GF-D8 (cell line): Measurements from ENCODE around the gene SOCS7.
"Not testable (repeated sequence)": the region's sequence is repeated elsewhere in the genome, so short reads cannot be mapped to it uniquely, and the experiment has no call there.

ENCODE experiments used
- DNase-seq: peaks from one replicate; lab custom pipeline; 2025; lab: John Stamatoyannopoulos, UW

Gene SOCS7

DNA sequence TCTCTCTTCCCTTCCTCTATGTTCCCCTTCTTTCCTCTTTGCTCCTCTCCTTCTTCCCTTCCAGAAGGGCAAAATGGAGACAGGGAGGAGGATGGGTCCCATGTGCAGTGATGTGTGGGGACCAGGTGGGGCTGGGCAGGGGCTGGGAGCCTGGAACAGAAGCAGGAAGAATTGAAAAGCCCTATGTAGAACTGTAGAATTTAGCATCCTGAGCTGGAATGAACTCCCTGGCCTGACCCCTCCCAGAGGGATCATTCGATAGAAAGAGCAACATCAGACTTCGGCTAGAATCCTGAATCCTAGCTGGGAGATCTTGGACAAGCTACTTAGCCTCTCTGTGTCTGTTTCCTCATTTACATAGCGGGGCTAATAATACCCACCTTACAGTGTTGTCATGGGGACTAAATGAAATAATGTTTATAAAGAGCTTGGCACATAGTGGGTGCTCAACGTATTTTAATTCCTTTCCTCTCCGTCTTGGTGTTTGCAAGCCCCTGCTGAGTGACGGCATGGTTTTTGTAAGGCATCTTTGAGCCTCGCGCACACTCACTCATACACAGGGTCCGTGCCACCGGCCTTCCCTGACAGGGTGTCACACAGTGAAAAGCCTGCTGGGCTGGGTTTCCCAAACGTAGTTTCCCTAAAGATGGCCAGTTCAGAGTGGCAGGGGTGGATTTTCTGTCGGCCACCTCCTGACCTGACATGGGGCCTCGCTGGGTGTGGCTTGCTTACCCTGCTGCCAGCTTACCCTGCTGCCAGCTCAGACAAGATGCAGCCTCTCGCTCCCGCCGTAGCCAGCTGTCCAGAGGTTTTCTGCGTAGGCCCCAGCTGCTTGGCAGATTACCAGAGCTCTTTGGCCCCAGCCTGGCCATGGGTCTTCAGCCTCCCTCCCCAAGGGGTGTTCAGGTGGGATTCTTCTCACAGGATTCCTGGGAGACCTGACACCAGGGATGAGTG is 70.5 kb downstream of the SOCS7 start:
- DNase-seq: no peak

DNA sequence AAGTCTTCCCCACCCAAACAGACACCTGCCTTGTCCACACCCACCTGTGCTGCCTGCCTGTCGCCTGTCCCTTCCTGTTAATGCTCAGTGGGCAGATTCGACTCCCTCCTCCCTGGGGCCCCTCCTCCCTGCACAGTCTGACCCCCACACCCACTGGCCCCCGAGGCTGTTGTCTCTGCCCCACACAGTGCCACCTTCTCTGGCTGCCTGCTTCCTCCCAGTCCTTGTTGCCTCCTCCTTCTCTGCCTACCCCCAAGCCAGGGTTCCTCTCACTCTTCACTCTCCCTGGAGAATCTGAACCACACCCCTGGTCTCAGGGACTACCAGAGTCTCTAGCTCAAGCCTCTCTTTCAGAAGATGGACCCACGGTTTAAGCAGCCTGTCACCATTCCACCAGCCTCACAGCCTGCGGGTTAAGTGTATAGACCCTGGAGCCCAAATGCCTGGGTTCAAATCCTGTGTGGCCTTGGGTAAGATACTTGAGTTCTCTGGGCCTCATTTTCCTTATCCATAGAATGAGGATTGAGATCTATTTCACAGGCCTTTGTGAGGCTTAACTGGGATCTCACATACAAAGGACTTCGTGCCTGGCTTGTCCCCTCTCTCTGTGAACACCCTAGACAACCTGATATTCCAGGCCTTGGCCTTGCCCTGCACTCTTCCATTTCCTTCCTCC is 72.8 kb downstream of the SOCS7 start:
- DNase-seq: no peak

GRCh38 chr17:38425031-38425430 is 73.4 kb downstream of the SOCS7 start:
- peak; percentile 54 for DNase-seq

GRCh38 chr17:38425744-38426143 is 74.1 kb downstream of the SOCS7 start:
- no peak for DNase-seq

DNA sequence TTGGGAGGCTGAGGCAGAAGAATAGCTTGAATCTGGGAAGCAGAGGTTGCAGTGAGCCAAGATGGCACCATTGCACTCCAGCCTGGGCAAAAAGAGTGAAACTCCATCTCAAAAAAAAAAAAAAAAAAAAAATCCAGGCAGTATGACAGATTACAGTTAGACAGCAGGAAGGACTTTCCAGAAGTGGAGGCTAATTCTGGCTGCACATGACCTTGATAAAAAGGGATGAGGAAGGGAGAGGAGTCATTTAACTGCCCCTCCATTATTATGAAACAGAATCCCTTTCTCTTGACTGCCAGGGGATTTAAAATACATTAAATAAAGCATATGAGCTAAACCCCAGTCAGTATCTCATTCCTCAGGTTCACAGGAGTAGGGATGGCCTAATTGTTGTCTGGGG is 74.8 kb downstream of the SOCS7 start:
- no peak for DNase-seq

- DNase-seq: no peak
Measured at GRCh38 chr17:38427160-38427949, 75.7 kb downstream of the SOCS7 start.

- DNase-seq: peak; percentile 12
Measured at GRCh38 chr17:38428112-38428642, 76.5 kb downstream of the SOCS7 start, which contains the start of gene ARHGAP23. TSS of gene ARHGAP23 (plus strand) at chr17:38428464. CDS start at chr17:38428486, 22 bp downstream.

DNA sequence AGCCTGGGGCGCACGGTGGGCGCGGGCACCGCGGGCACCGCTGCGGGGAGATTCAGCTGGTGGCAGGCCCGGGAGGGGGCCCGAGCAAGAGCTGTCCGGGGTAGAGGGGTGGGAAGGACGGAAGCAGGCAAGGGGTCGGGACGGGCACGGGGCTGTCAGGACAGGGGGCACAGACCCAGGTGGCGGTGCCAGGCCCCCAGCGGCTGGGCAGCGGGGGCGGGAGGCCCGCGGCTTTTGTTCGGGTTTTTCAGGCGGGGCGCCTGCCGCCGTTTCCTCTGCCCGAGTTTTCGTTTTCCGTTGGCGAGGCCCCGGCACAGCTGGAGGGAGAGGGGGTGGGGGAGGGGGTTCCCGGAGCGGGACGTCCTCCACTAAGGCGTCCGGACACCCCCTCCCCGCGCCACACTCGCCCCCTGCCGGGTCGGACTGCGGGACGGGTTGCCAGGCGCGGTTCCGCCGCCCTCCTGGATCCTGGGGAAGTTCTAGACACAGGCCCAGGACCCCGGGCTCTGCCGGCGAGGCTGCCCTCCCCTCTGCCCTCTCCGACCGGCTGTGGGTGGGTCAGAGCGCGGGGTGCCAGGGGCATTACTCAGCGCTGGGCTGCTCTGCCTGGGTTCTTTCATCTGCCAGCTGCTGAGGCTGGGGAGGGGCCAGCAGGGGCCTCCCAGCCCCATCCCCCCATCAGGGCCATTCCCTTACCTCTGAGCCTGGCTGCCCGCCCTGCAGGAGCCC is 77.2 kb downstream of the SOCS7 start:
- DNase-seq: peak; percentile 42

DNA sequence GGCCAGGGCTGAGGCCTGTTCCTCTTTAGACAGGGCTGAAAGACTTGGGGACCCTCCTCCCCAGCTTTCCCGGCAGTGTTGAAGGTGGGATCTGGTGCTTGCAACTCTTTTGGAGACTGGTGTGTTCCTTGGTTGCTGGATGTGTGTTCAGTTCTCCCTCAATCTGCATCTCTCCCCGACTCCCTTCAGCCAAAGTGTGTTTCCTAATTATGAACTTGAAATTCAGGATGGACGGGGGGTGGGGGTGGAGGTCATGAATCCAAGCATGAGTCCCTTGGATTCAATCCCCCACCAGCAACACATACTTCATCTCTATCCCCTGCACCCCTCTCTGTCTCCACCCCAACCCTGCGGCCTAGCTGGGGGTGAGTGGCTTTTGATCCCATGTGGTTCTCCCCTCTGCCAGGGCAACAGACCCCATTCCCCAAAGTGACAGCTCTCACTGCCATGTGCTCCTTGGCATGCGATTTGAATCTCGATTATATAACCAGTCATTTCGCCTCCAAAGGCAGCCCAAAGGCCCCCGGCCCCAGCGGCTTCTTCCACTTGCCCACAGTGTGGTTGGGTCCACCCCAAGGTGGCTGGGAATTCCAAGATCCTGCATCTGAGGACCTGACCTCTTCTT is 77.9 kb downstream of the SOCS7 start:
- DNase-seq: no peak

DNA sequence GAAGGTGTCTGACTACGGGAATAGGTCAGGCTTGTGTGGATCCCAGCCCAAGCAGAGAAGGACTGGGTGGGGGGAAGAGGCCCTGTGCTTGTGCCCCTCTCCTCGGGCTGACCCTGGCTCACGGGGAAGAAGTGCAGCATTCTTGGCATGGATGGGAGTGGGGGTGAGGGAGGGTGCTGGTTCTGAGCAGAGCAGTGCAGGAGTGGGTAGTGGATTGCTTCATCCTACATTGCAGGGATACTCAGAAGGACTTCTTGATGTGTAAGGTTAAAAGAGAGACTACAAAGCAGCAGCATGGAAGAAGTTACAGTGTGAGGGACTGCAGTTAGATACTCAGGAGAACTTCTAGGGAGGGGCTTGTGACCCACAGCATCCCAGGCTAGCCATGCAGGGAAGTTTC is 78.7 kb downstream of the SOCS7 start:
- no peak for DNase-seq

GRCh38 chr17:38430822-38431221 is 79.2 kb downstream of the SOCS7 start:
- no peak for DNase-seq

DNA sequence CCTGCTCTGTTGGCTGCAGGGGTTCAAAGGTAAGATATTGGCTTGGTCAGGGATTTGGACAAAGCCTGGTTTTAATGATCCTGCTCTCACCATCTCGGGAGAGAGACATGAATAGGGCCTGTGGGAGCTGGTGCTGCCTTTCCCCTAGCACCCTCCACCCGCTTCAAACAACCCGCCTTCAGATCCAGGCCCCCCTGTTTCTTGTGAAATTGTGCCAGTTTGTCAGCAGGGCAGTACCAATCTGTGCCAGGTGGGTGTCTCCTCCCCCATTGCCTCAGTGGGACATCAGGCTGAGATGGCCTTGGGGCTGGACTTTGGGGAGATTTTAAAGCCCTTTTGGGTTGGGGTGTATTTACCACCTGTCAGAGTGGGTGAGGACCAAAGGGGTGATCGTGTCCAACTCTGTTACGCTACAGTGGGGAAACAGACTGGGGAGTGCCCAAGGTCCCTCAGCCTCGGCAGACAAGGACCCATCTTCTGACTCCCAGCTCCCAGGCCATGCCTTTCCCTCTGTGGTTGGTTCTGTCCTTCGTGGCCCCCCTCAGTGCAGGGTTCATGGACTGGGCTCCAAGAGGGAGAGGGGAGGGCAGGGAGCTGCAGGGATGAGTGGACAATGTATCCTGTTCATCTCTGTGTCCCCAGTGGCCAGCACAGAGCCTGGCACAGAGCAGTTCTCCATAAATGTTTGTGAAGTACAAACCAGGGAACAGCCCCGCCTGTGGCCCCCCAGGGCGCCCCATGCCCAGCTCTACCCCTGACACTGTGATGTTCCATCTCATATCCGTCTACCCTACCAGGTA is 79.9 kb downstream of the SOCS7 start:
- DNase-seq: no peak

DNA sequence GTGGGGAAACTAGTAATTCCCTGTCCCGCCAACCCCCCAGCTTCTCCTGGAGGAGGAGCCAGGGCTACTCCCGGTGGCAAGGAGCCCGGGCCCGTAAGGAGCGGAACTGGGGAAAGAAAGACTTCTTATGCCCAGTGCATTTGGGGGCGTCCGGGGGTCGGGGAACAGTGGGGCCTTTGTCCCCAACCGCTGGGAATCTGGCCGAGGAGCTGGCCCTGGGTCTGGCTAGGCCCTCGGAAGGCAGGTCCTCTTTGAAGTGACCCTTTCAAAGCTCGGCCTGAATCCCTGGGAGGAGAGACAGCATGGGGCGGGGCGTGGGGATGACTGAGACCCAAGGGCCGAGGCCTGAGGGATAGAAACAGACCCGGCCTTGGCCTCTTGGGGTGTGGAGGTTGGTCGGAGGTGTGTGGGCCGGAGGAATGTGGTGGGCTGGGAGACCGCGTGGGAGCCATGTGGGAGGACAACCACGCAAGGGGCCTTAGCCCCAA is 82.6 kb downstream of the SOCS7 start:
- no peak for DNase-seq

- no peak for DNase-seq
Measured at GRCh38 chr17:38435795-38436194, 84.2 kb downstream of the SOCS7 start.

GRCh38 chr17:38436386-38436785 is 84.7 kb downstream of the SOCS7 start:
- no peak for DNase-seq

GRCh38 chr17:38437313-38437712 is 85.7 kb downstream of the SOCS7 start:
- not testable (repeated sequence) for DNase-seq

DNA sequence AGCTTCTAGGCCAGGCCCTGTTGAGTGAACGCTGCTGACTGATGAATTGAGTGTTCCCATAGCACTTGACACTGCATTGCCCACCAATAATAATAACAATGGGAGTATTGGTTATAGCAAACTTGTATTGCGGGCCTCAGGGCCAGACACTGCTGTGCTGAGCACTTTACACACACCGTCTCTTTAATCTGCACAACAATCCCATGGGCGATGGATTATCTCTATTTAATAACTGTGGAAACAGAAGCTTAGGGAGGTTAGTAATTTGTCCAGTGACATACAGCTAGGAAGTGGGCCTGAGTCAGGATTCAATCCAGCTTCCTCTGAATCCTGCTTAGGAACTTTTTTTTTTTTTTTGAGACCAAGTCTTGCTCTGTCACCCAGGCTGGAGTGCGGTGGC is 87.8 kb downstream of the SOCS7 start:
- DNase-seq: no peak

DNA sequence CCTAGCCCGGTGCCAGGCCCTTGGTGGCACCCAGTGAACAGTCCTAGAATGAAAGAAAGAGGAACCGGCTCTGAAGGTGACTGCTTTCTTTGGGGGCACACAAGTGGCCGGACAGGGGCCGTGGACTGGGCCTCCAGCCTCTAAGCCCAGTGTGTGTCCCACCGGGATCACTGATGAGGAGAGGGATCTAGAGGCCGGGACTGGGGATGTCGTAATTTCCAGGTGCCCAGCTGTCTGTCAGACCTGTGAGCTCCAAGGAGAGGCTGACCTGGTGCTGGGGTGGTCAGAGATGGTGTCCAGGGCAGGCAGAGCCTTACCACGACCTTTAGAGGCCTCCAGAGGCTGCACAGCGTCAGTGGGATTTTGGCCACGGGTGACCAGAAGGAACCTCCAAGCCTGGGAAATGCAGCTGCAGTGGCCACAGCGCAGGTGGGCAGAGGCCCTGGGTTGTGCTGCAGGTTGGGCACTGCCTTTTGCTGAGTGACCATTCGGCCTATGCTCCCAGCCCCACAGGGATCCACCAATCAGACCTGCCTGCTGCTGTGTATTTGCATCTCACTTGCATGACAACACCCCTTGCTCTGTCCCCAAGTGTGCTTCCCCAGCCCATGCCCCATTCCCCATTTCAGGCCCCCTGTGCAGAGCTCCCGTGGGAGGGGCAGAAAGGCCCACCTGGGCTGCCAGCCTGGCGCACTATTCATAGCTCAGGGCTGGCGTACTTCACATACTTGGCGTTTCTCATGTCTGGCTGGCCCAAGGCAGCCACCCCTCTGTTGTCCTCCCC is 89.2 kb downstream of the SOCS7 start:
- no peak for DNase-seq

DNA sequence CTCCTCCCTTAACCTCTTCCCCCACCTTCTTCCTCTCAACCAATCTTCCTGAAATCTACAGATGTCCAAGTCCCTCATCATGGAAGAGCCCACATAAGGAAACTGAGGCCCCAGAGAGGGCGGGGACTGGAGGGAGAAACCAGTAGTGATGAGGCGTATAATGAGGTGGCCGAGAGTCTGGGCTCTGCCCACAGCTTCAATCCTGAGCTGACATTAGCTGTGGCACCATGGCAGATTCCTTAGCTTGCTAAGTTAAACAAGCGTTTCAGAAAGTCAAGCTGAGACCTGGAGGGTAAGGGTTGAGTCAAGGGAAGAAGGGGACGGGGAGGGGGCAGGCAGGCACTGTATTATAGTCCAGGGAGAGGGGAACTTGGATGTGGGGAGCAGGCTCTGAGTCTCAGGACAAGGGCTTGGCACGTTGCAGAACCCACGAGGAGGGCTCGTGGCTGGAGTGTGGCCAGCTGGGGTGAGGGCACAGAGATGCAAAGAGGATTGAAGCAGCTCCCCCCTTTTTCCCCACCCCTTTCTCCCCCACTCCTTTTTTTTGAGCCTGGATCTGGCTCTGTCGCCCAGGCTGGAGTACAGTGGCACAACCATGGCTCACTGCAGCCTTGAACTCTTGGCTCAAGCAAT is 89.9 kb downstream of the SOCS7 start:
- no peak for DNase-seq
